Stimulated activated CD8-positive, alpha-beta memory T cell treated with anti-CD3 and anti-CD28 coated beads, Interleukin-7, amount 100 ng/mL, for 24 hours (primary cell): Measurements from ENCODE around the gene GSTM5.
"Not testable (repeated sequence)": the region's sequence is repeated elsewhere in the genome, so short reads cannot be mapped to it uniquely, and the experiment has no call there.

Source experiments
- DNase-seq: peaks from one replicate; pipeline ENCODE4 v3.0.0-alpha.2; 2020; ENCODE audit warnings: low read depth

The GSTM5 gene

DNA sequence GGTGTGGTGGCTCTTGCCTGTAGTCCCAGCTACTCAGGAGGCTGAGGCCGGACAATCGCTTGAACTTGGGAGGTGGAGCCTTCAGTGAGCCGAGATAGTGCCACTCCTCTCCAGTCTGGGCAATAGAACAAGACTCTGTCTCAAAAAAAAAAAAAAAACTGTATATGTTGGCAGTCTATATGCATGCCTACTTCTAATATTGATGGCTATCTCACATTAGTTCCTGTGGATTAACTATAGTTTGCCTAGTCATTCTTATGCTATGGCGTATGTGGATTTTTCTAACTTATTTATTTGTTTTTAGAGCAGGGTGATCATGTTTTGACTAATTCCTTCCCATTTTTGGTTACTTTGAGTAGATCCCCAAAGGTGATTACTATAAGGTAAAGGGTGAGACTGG lies 15.0 kb upstream of the GSTM5 start:
- no peak for DNase-seq

DNA sequence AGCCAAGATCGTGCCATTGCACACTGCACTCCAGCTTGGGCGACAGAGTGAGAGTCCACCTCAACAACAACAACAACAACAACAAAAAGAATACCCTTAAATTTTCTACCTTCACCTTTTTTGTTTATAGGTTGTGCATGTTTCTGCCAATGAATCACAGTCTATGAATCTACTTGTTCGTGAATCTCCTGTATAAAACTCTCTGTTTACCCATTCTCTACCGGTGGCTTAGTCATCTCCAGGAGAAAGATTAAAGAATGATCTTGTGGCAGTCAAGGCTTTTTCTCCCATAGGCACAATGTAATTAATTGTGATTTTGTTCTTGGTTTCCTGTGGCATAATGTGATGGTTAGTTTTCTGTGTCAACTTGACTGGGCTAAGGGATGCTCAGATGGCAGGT lies 14.2 kb upstream of the GSTM5 start:
- not testable (repeated sequence) for DNase-seq

DNA sequence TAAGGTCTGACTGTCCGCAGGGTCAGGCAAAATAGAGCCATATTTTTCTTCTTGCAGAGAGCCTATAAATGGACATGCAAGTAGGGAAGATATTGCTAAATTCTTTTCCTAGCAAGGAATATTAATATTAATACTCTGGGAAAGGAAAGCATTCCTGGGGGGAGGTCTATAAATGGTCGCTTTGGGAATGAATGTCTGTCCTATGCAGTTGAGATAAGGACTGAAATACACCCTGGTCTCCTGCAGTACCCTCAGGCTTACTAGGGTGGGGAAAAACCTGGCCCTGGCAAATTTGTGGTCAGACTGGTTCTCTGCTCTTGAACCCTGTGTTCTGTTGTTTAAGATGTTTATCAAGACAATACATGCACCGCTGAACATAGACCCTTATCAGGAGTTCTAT lies 9.1 kb upstream of the GSTM5 start:
- not testable (repeated sequence) for DNase-seq

DNA sequence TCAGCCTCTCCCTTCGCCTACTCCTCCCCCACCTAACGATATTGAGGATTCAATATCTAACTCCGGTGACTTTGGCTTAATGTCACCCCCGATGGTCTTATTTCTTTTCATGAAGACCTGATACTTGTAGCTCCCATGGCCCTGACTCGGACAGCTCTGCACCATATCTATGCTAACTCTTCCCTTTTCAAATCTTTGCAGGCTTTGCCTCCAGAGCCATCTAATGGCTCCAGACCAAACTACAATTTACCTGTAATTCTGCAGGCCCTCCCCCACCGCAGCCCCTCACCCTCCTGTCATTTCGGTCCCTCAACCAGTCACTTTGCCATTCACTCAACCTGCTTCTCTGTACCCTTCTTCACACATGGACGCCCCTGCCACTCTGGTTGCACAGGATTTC lies 7.9 kb upstream of the GSTM5 start:
- no peak for DNase-seq

DNA sequence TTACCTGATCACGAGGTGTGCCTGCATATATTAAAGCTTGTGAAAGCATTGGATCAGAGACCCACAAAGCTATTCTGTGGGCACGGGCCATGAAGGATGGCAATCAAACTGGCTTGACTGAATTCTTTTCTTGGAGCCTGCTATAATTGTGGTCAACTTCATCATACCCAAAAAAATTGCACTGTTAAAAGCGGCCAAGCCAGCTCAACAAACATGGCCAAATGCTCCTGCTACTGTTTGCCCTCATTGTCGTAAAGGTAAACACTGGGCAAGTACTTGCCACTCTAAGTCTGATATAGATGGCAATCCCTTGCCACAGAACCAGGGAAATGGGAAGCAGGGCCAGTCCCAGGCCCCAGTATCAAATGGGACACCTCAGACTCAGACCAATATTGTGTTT lies 6.6 kb upstream of the GSTM5 start:
- DNase-seq, result no peak

DNA sequence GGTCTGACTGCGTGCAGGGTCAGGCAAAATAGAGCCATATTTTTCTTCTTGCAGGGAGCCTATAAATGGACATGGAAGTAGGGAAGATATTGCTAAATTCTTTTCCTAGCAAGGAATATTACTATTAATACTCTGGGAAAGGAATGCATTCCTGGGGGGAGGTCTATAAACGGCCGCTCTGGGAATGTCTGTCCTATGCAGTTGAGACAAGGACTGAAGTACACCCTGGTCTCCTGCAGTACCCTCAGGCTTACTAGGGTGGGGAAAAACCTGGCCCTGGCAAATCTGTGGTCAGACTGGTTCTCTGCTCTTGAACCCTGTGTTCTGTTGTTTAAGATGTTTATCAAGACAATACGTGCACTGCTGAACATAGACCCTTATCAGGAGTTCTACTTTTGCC lies 3.1 kb upstream of the GSTM5 start:
- not testable (repeated sequence) for DNase-seq

DNA sequence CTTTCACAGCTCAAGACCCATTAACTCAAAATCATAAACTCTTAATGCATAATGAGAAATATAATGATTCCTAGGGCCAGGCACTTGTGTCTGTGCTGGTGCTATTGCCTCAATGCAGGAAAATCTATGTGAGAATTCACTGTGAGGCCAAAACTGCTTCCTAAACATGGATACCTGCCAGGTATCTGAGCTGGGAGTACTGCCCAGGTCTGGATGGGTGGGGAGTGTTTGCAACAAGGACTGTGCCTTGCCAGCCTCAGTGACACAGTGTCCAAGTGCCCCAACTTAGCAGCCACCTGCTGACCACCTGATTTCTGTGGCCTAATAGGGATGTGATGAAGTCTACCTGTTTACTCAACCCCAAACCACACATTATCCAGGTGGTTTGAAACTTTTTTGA lies 2.2 kb upstream of the GSTM5 start:
- not testable (repeated sequence) for DNase-seq

DNA sequence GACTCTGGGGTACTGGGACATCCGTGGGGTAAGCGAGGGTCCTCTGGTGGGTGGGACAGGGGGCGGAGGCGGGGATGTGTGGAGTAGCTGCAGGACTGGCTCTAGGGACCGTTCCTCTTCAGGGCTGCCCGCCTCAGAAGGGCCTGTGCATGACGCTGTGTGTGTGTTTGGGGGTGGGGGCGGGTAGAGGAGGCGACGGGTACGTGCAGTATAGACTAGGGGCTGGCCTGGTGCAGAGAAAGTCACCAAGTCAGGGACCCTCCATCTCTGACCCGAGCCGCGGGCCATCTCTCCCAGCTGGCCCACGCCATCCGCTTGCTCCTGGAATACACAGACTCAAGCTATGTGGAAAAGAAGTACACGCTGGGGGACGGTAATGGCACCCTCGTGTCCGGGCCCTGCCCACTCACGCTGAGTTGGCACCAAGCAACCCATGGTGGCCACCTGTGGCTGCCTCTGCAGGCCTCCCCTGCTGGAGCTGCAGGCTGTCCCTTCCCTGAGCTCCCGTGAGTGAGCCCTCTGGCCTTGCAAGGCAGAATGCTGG lies 342 bp downstream of the GSTM5 start:
- DNase-seq, result no peak

DNA sequence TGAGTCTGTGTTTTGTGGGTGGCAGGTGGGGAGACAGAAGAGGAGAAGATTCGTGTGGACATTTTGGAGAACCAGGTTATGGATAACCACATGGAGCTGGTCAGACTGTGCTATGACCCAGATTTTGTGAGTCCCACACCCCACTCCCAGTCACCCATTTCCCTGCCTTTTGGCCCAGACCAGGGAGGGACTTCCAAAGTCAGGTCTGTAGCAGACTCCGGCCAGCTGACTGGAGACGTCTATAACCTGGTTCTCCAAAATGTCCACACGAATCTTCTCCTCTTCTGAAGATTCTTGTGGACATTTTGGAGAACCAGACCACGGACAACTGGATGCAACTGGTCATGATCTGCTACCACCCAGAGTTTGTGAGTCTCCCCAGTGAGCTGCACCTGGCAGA lies 1.6 kb downstream of the GSTM5 start:
- DNase-seq, result no peak

DNA sequence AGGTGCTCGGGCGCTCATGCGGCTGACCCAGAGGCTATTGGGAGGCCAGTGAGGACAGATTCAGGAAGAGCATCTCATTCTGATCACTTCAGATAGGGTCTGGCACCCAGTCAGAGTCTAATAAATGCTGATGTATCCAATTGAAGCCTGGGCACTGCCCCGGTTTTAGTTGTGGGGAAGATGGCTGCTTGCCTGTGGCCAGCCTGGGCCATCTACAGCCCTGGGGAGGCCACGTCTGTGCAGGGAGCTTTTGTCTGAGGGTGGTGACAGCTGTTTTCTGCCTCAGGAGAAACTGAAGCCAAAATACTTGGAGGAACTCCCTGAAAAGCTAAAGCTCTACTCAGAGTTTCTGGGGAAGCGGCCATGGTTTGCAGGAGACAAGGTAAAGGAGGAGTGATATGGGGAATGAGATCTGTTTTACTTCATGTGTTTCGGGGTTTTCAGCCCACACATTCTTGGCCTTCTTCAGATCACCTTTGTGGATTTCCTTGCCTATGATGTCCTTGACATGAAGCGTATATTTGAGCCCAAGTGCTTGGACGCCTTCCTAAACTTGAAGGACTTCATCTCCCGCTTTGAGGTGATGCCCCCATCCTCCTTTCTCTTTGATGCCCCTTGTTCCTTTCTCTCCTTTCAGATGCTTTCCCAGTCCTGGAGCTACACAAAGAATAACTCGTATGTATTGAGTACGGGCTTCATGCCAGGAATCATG lies 2.8 kb downstream of the GSTM5 start:
- no peak for DNase-seq

DNA sequence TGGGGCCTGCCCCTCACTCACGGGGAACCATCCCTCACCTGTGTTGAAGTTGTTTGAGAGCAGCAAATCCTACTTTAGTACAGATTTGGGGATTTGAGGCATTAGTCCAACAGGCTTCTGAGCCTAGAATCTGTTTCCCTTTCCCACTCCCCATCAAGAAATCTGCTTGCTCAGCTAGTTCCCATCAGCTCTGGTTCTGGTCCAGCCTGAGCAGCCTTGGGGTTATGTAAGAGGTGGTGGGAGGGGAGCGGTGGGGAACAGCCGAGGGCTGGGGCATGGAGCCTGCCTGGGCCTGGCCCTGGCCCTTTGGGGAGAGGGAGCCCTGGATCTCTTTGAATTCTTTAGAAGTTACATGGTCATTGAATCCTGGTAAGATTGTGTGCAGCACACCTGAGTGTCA lies 4.1 kb downstream of the GSTM5 start:
- DNase-seq, result no peak

DNA sequence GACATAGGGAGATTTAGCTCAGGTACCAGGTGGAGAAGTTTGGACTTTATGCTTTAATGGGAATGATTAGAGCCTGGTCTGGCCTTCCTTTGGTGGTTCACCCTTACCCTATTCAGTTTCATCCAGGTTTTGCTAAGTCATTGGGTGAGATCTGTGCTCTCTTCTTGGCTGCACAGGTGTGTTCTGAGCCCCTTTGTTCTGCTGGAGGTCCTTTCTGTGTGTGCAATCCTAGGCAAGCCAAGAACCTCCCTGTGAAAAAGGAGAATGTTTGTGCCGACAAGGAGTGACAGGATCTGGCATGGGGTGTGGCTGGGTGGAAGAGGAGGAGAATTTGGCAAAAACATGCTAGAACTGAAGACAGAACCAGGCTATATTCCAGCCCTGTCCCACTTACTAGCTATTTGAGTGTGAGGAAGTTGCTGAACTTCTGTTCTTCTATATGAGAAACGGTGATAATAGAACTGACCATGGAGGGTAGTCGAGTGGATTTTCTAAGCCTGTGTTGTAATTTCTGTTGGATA lies 4.6 kb downstream of the GSTM5 start:
- DNase-seq, result no peak

DNA sequence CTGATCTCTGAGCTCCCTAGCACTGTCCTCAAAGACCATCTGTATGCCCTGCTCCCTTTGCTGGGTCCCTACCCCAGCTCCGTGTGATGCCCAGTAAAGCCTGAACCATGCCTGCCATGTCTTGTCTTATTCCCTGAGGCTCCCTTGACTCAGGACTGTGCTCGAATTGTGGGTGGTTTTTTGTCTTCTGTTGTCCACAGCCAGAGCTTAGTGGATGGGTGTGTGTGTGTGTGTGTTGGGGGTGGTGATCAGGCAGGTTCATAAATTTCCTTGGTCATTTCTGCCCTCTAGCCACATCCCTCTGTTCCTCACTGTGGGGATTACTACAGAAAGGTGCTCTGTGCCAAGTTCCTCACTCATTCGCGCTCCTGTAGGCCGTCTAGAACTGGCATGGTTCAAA lies 5.7 kb downstream of the GSTM5 start:
- no peak for DNase-seq

DNA sequence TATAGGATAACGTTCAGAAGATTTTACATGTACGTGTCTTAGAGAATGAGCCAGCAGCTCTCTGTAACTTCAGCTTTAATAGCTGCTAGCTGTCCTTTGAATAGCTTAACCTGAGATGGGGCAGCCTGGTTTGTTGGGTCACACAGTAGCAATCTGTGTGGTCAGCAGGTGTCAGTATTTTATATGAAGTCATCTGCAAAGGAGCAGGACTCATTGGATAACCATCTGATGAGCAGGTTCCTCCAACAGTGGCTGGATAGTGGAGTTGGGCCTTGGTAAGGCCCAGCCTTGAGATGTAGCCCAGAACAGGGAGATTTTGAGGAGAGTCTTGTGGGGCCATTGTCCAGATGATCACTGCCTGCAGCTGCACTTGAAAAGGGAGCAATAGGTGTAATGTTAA lies 6.4 kb downstream of the GSTM5 start:
- DNase-seq, result no peak

DNA sequence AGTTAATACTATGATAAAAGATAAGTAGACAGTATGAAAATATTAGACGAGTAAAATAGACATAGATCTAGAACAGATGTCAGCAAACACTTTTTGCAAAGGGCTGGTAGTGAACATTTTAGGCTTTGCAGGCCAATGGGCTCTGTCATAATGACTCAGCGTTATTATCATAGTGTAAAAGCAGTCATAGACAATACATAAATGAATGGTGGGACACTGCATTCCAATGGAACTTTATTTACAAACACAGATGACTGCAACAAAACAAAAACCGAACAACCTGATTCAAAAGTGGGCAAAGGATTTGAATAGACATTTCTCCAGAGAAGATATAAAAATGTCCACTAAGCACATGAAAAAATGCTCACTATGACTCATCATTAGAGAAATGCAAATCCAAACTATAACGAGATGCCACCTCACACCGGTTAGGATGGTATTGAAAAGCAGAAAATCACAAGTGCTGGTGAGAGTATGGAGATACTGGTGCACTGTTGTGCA lies 7.3 kb downstream of the GSTM5 start:
- no peak for DNase-seq

DNA sequence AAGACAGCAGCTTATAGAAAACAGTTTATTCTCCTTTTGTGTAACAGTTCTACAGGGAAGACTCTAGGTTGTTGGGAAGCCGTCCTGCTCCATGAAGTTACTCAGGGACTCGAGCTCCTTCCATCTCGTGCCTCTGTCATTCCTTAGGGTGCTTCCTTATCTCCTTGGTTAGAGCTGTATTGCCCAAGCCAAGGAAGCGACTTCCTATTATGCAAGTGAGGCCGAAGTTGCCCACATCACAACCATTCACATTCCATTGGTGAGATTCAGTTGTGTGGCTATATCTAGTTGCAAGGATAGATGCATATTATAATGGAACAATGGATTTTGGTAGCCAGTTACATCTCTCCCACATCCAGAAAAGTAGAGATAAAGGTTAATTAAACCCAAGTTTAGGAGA lies 9.0 kb downstream of the GSTM5 start:
- DNase-seq, result no peak

DNA sequence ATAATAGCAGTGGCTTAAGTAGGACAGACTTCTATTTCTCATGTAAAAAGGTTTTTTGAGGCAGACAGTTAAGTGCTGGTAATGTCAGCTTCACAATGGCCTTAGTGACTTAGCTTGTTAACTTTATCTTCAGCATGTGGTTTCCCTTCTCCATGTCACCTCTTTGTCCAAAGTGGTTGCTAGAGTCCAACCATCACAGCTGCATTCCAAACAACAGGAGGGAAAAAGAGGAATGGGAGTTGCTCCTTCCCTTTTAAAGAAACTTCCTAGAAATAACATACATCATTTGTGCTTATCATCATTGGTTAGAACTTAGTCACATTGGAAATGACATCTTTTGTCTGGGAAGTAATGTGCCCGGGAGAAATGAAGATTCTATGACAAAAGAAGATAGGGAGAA lies 9.9 kb downstream of the GSTM5 start:
- DNase-seq, result no peak

DNA sequence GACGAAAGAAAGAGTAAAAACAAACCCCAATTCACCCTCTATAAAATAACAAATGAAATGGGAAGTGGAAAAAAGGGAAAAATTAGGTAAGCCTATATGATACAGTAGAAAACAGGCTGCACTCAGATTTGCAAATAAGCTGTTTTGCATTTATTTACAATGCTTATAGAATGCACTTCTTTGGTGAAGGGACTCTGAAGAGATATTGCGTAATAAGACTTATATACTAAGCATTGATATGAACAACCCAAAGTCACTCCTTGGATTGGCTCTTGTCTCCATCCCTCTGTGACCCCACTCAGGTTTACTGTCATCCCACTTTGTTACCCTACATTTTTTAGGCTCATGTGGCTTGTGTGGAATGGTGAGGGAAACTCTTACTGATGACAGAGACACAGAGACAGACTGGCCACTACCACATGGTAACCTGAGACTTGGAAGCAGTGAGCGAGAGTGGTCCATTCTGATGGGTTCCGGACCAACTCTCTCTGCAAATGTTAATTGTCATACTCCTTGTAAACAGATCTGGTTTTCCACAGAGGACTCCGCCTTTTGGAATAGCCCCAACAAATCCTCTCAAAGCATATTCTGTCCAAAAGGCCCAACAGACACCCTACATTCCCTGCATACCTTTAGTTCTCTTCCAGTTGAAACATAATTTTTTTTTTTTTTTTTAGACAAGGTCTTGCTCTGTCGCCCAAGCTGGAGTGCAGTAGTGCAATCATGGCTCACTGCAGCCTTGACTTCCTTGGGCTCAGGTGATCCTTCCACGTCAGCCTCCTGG lies 11.0 kb downstream of the GSTM5 start:
- DNase-seq, result no peak

DNA sequence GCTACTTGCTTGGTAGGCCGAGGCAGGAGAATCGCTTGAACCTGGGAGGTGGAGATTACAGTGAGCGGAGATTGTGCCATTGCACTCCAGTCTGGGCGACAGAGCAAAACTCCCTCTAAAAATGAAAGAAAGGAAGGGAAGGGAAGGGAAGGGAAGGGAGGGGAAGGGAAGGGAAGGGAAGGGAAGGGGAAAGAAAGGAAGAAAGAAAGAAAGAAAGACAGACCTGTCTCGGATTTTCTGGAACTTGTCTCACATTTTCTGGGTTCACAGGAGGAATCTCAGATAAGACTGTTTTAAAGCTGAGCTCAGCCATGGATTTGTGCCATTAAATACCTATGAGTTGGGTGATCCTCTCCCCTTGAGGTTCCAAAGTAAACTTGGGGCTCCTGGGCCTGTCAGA lies 12.9 kb downstream of the GSTM5 start:
- DNase-seq, result no peak

DNA sequence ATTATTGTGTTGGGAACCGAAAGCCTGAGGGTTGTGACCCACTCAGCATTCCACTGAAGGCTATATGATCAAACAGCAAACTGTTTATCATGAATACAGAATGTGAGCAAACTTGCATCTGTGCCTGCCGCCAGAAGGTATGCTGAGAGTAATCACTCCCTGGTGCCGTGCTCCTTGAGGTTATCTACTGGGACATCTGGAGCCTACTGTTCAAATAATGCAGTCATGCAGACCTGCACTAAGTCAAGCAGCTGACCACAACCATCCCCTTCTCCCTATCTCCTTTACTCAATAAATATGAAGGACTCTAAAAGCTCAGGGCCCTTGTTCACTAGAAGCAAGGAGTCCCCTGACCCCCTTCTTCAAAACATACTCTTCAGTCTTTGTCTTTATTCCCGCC lies 13.5 kb downstream of the GSTM5 start:
- DNase-seq, result no peak

DNA sequence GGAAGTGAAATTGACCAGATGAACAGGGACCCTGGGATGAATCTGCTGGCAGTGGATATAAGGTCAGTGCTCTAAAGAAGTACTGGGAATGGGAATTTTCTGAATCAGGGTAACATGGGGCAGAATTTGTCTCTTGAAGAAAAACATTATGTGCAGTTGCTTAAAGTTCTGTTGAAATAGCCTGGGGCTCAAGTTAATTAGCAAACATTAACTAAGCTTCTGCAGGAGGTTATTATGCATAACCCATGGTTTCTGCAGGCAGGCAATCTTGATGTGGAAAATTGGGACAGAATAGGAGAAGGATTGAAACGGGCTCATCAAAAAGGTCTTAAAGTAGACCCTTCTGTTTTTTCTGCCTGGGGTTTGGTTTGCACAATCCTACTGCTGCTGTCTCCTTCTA lies 14.0 kb downstream of the GSTM5 start:
- DNase-seq, result no peak

DNA sequence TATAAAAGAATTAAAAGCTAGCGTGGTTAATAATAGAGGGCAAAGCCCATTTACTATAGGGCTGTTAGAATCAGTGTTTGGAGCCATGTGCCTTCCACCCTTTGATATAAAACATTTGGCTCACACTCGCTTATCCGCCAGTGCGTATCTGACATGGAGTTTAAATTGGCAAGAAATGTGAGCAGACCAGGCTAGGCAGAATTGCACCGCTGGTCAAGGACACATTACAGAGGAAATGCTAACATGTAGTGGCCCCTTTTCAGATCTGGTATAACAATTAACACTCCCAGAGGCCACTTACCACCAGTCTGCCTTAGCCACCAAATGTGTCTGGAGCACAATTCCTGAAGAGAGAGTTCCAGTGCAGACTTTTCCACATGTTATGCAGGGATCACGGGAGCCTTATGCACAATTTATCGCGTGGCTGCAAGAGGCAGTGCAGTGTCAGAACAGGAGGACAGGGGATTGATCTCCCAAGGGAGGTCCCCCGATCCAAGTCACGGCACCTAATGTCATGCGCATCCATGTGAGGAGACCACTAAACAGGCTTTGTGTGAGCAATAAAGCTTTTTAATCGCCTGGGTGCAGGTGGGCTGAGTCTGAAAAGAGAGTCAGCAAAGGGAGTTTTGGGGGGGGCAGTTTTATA lies 14.8 kb downstream of the GSTM5 start:
- no peak for DNase-seq

DNA sequence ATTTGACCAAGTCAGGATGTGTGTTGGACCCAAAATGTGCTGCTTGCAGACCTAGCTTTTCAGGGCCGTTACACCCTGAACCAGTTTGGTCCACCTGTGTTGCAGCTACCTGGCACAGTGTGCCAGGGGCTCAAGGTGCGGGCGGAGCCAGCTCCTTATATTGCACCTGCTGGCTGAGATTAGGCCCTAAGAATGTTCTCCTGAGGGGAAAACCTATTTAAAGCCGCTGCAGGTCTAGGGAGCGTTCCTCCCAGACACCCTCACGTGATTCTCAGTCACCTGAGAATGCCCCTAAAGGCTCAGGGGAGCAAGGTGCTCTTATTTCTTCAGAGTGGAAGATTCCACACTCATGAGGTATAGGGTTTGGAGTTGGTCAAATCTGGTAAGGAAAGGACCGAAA lies 16.8 kb downstream of the GSTM5 start:
- no peak for DNase-seq
